Stimulated activated CD8-positive, alpha-beta memory T cell treated with anti-CD3 and anti-CD28 coated beads, Interleukin-7, amount 100 ng/mL, for 1 hour (primary cell): ENCODE data around the gene AGBL4.
"Not testable (repeated sequence)": the region's sequence is repeated elsewhere in the genome, so short reads cannot be mapped to it uniquely, and the experiment has no call there.

Source experiments
- DNase-seq, 2 donors: peaks; one replicate each; pipeline ENCODE4 v3.0.0-alpha.2; 2020; ENCODE audit warnings: low read depth in 2 of 2

The AGBL4 gene

DNA sequence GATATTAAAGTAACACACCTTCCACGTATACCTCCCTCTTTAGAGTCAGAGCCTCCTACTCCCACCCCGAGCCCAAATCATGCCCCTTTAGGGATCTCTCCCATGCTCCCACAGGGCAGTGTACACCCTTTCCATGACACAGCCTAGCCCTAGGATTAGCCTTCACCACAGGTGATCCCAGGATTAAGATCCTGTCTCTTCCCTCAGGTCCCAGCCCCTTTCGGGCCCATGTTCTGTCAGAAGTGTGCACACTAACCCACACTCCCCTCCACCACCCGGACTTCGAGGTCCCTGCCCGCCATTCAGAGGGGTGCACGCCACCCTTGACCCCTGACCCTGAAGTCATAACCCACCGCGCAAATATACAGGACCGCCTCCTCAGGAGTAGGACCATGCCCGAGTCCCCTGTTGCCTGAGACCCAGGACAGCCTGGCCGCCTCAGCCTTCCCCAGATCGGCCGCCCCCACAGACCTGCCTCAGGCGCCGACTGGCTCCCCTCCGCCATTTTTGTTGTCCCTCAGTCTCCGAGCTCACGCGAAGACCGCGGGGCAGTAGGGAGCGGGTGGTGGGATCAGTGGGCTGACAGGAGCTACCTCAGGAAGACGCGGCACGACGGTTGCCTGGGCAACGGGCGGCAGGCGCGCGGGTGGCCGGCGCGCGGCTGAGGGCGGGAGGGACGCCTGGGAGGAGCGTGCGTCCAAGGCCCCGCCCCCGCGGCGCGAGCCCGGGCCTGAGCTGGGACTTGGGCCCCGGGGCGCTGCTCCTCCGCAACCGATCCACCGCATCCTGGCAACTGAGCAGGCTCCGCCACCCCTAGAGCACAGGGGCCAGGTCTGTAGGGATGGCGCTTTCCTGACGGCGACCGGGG is at the start of gene AGBL4:
TSS of gene AGBL4 (minus strand) at position 663 of the 868 bp plus-strand sequence.
- DNase-seq, result no peak

DNA sequence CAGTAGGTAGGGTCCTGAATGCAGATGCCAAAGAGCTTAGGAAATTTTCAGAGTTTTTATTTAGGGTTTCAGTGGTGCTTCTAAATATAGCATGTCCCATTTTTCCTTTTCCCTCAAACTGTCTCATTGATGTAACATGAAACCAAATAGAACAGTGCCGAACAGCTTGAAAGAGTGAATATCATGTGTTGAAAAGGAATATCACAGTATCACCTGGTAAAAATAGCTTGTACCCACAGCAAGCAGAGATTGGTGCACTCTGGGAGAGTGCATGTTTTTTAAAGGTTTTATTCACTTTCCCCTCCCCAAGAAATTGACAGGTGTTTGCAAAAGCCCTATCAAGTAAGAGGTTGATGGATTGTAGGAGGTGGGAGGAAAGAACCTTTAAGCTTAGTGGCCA is 43.1 kb upstream of the AGBL4 start:
- DNase-seq, result no peak

DNA sequence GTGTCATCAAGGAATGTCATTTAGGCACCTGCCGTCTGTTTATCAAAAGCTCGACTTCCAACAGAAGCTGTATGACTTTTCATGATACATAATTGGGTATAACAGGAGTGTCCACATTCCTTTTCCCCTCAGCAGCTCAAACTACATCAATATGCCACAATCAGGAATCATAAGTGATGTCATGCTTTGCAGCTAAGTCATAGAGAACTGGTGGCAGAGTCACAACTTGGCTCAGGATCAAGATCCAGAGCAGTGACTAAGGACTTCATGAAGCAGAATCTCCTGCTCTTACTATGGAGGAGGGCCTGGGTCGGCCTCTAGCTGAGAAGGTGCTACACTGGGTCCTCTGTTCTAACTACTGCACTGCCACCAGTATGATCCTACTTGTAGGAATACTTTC is 36.5 kb upstream of the AGBL4 start:
- no peak for DNase-seq

GRCh38 chr1:50048791-50049190 is 25.0 kb upstream of the AGBL4 start:
- DNase-seq, result no peak

GRCh38 chr1:50047916-50048694 is 24.4 kb upstream of the AGBL4 start:
- DNase-seq, result no peak

DNA sequence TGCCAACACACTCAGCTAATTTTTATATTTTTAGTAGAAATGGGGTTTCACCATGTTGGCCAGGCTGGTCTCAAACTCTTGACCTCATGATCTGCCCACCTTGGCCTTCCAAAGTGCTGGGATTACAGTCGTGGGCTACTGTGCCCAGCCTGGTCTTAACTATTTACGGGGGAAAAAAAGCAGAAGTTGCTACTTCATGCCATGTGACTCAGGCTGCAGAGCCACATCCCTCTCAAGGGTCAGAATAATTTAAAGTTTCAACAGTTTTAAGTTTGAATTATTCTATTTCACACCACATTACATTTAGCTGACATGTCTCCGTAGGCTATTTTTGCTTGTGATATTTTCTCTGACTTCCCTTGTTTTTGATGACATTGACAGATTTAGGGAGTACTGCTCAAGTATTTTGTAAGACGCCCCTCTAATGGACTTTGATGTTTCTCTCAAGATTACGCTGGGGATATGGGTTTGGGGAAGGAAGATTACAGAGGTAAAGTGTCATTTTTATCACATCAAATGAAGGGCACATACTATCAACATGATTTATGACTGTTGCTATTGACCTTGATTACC is 14.6 kb upstream of the AGBL4 start:
- DNase-seq, result no peak

GRCh38 chr1:50027794-50028193 is 4.0 kb upstream of the AGBL4 start:
- DNase-seq, result no peak

- no peak for DNase-seq
These were observed 28.0 kb downstream of the AGBL4 start for GRCh38 chr1:49995734-49996133.

DNA sequence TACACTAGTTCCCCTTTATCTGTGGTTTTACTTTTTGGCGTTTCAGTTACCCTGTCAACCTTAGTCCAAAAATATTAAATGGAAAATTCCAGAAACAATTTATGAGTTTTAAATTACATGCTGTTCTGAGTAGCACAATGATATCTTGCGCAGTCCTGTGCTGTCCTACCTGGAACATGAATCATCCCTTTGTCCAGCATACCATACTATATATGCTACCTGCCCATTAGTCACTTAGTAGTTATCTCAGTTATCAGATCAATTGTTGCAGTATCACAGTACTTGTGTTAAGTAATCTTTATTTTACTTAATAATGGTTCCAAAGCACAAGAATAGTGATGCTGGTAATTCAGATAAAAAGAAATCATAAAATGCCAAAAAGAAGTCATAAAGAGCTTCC is 52.7 kb downstream of the AGBL4 start:
- DNase-seq, result no peak

- no peak for DNase-seq
These were observed 72.4 kb downstream of the AGBL4 start for GRCh38 chr1:49951385-49951784.

DNA sequence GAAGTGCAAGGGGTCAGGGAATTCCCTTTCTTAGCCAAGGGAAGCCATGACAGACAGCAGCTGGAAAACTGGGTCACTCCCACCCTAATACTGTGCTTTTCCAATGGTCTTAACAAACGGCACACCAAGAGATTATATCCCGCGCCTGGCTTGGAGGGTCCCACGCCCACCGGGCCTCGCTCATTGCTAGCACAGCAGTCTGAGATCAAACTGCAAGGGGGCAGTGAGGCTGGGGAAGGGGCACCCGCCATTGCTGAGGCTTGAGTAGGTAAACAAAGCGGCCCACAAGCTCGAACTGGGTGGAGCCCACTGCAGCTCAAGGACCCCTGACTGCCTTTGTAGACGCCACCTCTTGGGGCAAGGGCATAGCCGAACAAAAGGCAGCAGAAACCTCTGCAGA is 108.5 kb downstream of the AGBL4 start:
- not testable (repeated sequence) for DNase-seq

DNA sequence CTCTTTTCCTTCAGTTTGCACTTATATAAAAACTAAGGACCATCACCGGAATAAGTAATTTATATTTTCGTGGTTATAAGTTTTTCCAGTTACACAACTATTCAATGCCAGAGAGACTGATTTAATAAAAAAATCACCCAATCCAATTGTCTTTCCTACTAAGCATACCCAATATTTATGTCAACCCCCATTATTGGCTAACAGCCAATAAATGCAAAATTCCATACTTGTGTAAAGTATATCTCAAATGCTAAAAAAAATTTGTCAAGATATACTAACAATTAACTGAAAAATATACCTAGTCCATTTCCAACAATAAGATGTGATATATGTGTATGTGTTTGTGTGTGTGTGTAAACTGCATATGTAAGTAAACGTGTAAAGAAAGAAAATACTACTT is 117.4 kb downstream of the AGBL4 start:
- DNase-seq, result no peak

DNA sequence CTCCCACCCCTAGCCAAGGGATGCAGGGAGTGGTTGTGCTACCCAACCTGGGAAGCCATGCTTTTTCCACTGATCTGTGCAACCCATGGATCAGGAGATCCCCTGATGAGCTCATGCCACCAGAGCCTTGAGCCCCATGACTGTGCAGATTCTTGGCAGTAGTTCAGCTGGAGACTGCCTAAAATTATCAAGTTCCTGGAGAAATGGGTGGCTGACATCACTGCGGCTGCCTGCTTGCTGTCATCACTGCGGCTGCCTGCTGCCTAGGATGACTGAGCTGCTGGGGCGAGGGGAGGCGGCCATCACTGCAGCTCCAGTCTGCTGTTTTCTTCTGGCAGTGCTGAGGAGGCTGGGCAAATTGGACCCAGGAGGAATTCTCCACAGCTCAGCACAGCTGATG is 159.2 kb downstream of the AGBL4 start:
- no peak for DNase-seq

DNA sequence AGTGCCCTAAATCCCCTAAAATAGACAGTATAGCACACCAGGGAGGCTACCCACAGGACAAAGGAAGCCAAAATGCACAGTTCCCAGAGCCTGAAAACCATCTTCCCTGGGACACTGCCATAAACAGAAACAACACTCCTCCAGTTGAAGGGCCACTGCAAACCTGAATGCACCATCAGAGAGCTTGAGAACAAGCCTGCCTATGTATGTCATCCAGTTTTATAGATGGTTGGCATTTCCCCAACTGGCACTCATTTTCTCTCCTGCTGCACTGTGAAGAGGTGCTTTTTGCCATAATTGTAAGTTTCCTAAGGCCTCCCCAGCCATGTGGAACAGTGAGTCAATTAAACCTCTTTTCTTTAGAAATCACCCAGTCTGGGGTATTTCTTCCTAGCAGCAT is 169.0 kb downstream of the AGBL4 start:
- no peak for DNase-seq

GRCh38 chr1:49842596-49842995 is 181.2 kb downstream of the AGBL4 start:
- no peak for DNase-seq

GRCh38 chr1:49841767-49842166 is 182.0 kb downstream of the AGBL4 start:
- no peak for DNase-seq

- no peak for DNase-seq
These were observed 199.5 kb downstream of the AGBL4 start for GRCh38 chr1:49824261-49824660.

GRCh38 chr1:49817681-49818080 is 206.1 kb downstream of the AGBL4 start:
- no peak for DNase-seq

GRCh38 chr1:49787013-49787412 is 236.7 kb downstream of the AGBL4 start:
- DNase-seq, result not testable (repeated sequence)

GRCh38 chr1:49765034-49765433 is 258.7 kb downstream of the AGBL4 start:
- no peak for DNase-seq

DNA sequence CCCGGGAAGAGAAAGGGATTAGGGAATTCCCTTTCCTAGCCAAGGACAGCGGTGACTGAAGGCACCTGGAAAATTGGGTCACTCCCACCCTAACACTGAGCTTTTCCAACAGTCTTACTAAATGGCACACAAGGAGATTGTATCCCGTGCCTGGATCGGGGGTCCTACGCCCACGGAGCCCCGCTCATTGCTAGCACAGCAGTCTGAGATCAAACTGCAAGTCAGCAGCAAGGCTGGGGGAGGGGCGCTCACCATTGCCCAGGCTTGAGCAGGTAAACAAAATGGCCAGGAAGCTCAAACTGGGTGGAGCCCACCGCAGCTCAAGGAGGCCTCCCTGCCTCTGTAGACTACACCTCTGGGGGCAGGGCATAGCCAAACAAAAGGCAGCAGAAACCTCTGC is 285.6 kb downstream of the AGBL4 start:
- not testable (repeated sequence) for DNase-seq

DNA sequence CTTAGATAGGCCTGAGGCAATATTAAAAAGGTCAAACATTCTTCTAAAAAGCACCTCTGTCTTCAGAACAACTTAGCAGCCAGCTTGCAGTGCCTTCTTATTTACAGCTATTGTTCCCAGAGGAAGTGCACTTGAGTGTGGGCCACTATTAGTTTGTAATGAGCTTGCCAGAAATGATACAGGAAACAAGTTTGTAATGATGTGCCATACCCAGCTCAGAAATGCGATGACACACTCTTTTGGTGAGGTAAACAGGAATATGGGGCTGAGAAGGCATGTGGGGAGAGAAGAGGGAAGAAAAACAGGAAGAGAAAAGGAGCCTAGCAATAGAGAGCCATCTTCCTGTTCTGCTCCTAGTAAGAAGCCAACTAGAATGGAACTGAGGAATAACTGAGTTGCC is 295.4 kb downstream of the AGBL4 start:
- DNase-seq, result no peak

DNA sequence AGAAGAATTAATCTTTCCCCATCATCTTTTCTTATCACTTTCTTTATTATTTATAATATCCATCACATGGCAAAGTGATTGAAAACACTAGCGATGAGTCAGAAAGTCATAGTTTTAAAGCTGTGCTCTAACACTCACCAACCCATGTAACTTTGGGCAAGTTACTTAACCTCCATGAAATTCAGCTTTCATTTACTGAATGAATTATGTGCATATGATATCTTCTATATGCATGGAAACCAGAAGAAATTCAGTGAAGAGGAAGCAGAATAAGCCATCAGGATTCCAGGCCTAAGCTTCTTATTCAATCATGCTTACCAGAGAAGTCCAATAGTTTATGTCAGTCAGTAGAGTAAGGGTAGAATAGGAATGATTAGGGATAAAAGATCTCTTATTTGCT is 300.1 kb downstream of the AGBL4 start:
- DNase-seq, result no peak
